Stomach (tissue), 4 donors: ENCODE measurements around the gene FAR1.

Experiments
- EP300 ChIP-seq: sonication (generic); formaldehyde crosslinking; IDR thresholded peaks from one replicate; pipeline ENCODE4 v1.6.1; 2017; ENCODE audit warnings: antibody characterized with exemption
- POLR2A ChIP-seq, 4 donors: fragments of 450-650 bp; IDR thresholded peaks; one replicate each; pipeline ENCODE4 v1.6.1; 2016; ENCODE audit warnings: antibody characterized with exemption in 4 of 4, control low read depth in 2 of 4, mild to moderate bottlenecking in 1 of 4, moderate library complexity in 1 of 4
- POLR2AphosphoS5 ChIP-seq, 3 donors: sonication (generic); formaldehyde crosslinking; IDR thresholded peaks; one replicate each; pipeline ENCODE4 v1.6.1; 2016; ENCODE audit warnings: antibody characterized with exemption in 3 of 3
- TF ChIP-seq, protein P1 (sequence below), 7 experiments: fragments of 450-650 bp in 4 of 7; fragments of 200-600 bp in 3 of 7; sonication (generic) in 3 of 7; IDR thresholded peaks; one replicate each; pipeline ENCODE4 v1.5.1; 2016 to 2019; ENCODE audit warnings: antibody characterized with exemption in 7 of 7, control low read depth in 2 of 7, mild to moderate bottlenecking in 1 of 7

GRCh38 chr11:13765886-13766285 lies 97.4 kb downstream of the FAR1 start:
- TF ChIP-seq, protein P1, sequence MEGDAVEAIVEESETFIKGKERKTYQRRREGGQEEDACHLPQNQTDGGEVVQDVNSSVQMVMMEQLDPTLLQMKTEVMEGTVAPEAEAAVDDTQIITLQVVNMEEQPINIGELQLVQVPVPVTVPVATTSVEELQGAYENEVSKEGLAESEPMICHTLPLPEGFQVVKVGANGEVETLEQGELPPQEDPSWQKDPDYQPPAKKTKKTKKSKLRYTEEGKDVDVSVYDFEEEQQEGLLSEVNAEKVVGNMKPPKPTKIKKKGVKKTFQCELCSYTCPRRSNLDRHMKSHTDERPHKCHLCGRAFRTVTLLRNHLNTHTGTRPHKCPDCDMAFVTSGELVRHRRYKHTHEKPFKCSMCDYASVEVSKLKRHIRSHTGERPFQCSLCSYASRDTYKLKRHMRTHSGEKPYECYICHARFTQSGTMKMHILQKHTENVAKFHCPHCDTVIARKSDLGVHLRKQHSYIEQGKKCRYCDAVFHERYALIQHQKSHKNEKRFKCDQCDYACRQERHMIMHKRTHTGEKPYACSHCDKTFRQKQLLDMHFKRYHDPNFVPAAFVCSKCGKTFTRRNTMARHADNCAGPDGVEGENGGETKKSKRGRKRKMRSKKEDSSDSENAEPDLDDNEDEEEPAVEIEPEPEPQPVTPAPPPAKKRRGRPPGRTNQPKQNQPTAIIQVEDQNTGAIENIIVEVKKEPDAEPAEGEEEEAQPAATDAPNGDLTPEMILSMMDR (IDR thresholded peaks at IDR 0.05): no peak
- no peak for TF ChIP-seq POLR2A (IDR thresholded peaks at IDR 0.05)
- TF ChIP-seq EP300: no peak
- TF ChIP-seq POLR2AphosphoS5 (IDR thresholded peaks at IDR 0.05): no peak
